GM19372 (cell line): ENCODE results near the gene KCNT2.

ENCODE experiments used
- ATAC-seq: cut with Tn5 transposase; IDR thresholded peaks from one replicate; pipeline ENCODE4 v1.9.1; 2021; ENCODE audit warnings: mild to moderate bottlenecking, low read depth, moderate library complexity; ENCODE audit not compliant: unreplicated experiment

Gene KCNT2

DNA sequence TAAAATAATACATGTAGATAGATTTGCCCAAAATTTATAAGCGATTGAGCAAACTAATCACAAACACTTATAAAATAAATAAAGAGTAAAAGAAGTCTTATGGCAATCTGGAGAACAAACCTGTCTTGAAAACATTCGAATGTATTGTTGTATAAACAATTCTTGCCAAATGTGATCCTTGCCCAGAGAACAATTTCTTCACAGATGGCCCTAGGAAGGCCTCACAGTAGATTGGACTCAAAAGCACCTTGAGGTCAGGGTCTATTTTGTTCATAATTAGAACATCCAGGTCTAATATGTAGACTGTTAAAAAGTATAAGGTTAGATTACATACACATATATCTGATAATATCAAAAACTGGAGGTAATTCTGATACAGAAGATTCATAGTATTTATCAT is 202.4 kb downstream of the KCNT2 start:
- no peak for ATAC-seq

GRCh38 chr1:196403803-196404690 is 204.2 kb downstream of the KCNT2 start:
- no peak for ATAC-seq

- no peak for ATAC-seq
Observed at GRCh38 chr1:196401891-196402290, 206.3 kb downstream of the KCNT2 start.

- no peak for ATAC-seq
Observed at GRCh38 chr1:196401452-196401833, 206.8 kb downstream of the KCNT2 start.

DNA sequence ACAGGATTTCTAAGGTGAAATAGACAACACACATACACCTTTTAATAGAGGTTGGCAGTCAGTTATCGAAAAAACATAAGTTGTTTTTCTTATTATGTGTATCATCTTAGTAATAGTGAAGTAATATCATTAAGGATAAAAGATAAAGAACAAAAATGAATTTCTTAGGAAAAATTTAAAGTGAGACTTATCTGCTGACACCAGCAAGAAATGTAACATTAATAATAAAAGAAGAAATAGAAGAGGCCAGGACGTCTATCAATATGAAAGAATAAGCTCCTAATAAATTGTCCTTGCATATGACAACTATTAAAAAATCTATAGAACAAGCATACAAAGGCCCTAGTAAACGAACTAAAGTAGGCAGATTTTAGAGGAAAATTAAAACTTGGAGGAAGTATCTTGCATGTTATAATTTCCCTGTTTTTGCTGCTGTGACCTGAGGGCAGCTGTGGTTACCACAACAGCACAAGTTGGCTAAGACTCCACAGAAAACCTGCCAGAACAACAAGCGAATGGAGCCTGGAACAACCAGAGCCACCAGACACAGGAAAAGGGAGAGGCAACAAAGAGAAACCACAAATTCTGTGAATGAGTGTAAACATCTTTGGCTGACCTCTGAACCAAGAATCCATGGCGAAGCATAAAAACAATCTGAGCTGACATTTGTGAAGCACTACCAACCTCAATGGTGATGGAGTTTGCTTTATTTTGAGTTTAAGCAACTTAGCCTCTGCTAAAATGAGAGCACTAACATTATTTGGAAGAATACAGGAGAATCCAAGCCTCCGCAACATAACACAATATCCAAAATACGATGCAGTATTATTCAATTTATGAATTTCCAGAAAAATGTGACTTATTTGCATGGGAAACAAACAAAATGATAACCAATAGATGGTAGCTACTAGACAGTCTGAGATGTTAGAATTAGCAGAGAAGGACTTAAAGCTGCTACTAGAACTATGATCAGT is 207.5 kb downstream of the KCNT2 start:
- ATAC-seq, result no peak

DNA sequence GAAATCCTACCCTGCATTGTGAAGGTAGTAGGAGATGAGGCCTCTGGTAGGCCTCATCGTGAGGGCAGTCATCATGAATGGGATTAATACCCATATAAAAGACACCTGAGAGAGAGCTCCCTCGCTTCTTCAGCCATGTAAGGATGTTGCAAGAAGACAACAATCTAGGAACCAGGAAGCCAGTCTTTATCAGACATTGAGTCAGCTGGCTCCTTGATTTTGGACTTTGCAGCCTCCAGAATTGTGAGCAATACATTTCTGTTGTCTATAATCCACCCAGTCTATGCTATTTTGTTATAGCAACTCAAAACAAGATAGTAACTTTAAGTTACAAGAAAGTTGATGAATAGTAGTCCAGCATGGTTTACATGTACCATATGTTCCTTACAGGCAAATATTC is 208.5 kb downstream of the KCNT2 start:
- no peak for ATAC-seq

- ATAC-seq, result no peak
Observed at GRCh38 chr1:196393742-196394141, 214.5 kb downstream of the KCNT2 start.

- ATAC-seq, result no peak
Observed at GRCh38 chr1:196393282-196393681, 215.0 kb downstream of the KCNT2 start.

GRCh38 chr1:196387766-196388165 is 220.5 kb downstream of the KCNT2 start:
- ATAC-seq, result no peak

GRCh38 chr1:196385109-196385508 is 223.1 kb downstream of the KCNT2 start:
- ATAC-seq, result no peak

DNA sequence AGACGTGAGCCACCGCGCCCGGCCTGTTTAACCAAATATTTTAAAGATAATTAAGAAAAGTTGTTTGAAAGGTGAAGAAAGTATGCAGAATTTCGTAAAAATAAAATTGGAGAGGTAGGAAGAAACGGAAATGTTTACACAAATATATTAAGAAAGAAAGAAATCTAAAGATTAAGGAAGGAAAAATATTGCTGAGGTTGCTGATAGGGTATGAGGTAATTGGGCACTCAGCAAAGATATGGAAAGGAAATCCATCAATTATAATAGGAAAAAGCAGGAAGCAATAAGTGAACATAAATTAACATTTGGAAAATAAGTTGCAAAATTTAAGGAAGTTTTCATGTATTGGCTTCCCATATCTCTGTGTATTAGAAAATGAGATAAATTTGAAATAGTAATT is 225.9 kb downstream of the KCNT2 start:
- ATAC-seq, result no peak

DNA sequence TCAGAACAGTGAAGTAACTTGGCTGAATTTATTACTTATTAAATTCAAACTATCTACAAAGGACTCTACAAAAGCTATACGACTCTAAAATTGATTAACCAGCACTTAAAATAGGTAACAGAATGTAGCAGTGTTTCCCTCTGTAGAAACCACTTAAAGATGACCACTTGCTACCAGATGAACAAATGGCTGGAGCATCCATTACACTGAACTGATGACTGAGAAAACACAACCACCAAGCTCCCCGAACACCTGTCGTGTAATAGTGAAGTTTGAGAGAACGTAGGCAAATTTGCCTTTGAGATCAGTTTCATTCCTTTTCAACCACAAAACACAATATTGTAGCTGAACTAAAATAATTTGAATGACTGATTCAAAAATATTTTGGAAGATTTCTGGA is 226.7 kb downstream of the KCNT2 start:
- no peak for ATAC-seq

GRCh38 chr1:196380316-196380715 is 227.9 kb downstream of the KCNT2 start:
- no peak for ATAC-seq

GRCh38 chr1:196377811-196378210 is 230.4 kb downstream of the KCNT2 start:
- no peak for ATAC-seq

DNA sequence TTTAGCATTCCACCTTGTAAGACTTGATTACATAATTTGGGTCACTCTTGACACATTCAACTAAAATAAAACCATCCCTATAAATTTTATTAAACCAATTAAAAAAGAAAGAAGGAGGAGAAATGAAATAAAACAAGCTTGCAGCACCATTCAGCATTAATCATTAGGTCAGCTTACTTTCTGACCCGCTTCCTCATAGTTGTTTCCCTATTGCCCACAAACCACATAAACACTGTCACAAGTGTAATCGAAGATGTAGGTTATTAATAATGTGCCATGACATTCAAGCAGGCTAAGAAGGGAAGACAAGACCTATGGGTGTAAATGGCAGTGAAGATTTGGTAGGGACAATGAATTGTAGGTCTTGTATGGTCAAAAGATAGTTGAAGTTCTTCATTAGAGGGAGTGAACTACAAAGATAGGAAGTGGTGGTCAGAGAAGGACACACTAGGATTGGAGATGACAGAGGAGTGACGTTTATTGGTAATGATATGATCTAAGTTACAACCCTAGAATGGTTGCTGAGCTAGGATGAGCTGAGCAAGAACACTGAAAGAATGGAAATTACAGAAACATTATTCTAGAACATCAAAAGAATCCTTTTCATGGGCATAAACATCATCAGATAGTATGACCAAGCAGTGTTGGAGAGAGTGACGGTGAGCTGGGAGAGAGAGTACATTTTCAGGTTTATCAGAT is 231.5 kb downstream of the KCNT2 start:
- no peak for ATAC-seq

- ATAC-seq, result no peak
Observed at GRCh38 chr1:196373798-196374197, 234.4 kb downstream of the KCNT2 start.

DNA sequence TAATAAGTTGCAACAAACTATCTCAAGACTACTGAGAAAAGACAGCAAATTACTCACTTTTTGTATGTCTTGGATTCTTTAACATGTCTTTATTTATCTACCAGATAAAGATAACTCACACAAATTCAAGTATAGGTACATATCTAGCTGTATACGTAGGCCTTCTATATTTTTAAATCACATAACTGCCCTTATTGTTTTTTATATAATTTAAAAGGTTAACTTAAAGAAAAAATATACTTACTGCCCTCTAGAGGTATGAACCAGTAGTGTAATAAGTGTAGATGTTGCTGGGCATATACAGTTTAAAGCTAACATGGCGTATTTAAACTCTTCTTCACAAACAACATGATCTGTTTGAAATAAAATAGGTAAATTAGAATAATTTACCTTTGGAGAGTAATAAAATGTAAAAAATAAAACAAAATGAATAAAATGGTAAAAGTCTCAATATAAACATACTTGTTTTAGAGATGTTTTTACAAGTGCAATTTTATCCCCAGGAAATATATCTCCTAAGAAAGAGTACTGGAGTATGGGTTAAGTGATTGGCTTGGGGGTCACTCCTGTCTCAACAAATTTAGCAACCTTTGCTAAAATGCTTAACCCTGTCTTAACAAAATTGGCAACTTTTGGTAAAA is 235.2 kb downstream of the KCNT2 start:
- peak; percentile 69 for ATAC-seq

GRCh38 chr1:196367838-196368237 is 240.4 kb downstream of the KCNT2 start:
- no peak for ATAC-seq

- ATAC-seq, result no peak
Observed at GRCh38 chr1:196366817-196367495, 241.3 kb downstream of the KCNT2 start.
